PC-3 (cell line): ENCODE results near the gene SDF2L1. TPM values are rescaled to one million over a fixed set of nuclear protein-coding genes. Genes with fewer than 3 reads are reported as not detected.

ENCODE experiments used
- ATAC-seq: fragments of 200-7000 bp; cut with Tn5 transposase; 2 replicates; pipeline ENCODE4 v1.9.1; 2020; ENCODE audit warnings: mild to moderate bottlenecking, moderate library complexity
- BruUV-seq: library from RNA; stranded (reverse); fragments of 400-500 nt; replicated peaks from 2 replicates; lab custom pipeline; 2021; lab: Mats Ljungman, UMichigan
- CTCF ChIA-PET: fragments of 300-600 bp; sonication (Branson Sonifier 250); formaldehyde crosslinking; loops from one replicate; lab custom pipeline; 2022; ENCODE audit warnings: antibody characterized with exemption; lab: Charles Lee
- POLR2A ChIA-PET: fragments of 300-600 bp; sonication (Branson Sonifier 250); formaldehyde crosslinking; loops from one replicate; lab custom pipeline; 2022; ENCODE audit warnings: antibody characterized with exemption; ENCODE audit not compliant: unreplicated experiment; lab: Charles Lee
- DNase-seq: peaks from one replicate; pipeline ENCODE4 v3.0.0-alpha.2; 2015
- H2AFZ ChIP-seq: fragments of 300-600 bp; sonication (generic); 2 replicates; pipeline ENCODE4 v1.6.0; 2016; ENCODE audit warnings: antibody characterized with exemption, low read length
- H3F3A ChIP-seq: fragments of 300-600 bp; sonication (generic); one replicate; pipeline ENCODE4 v1.6.0; 2017; ENCODE audit warnings: antibody characterized with exemption, low read length, control low read depth, mild to moderate bottlenecking; ENCODE audit not compliant: unreplicated experiment
- H3K27ac ChIP-seq: fragments of 300-600 bp; sonication (generic); 2 replicates; pipeline ENCODE4 v1.5.1; 2016; ENCODE audit warnings: mild to moderate bottlenecking, low read length
- H3K27me3 ChIP-seq: fragments of 300-600 bp; sonication (generic); 2 replicates; pipeline ENCODE4 v1.6.1; 2016; ENCODE audit warnings: low read length, mixed read lengths
- H3K36me3 ChIP-seq: fragments of 300-600 bp; sonication (generic); 2 replicates; pipeline ENCODE4 v1.6.1; 2016; ENCODE audit warnings: low read depth, mixed run types, low read length, mixed read lengths
- H3K4me1 ChIP-seq: fragments of 300-600 bp; sonication (generic); 2 replicates; pipeline ENCODE4 v1.5.1; 2016; ENCODE audit warnings: low read length; ENCODE audit not compliant: insufficient read depth
- H3K4me2 ChIP-seq: fragments of 300-600 bp; sonication (generic); 2 replicates; pipeline ENCODE4 v1.6.0; 2016; ENCODE audit warnings: low read length
- H3K4me3 ChIP-seq: fragments of 300-600 bp; sonication (generic); 2 replicates; pipeline ENCODE4 v1.5.1; 2016; ENCODE audit warnings: mild to moderate bottlenecking, low read length, mixed read lengths
- H3K79me2 ChIP-seq: fragments of 300-600 bp; sonication (generic); 2 replicates; pipeline ENCODE4 v1.6.1; 2017; ENCODE audit warnings: low read length, mixed read lengths
- H3K9ac ChIP-seq: fragments of 300-600 bp; sonication (generic); 2 replicates; pipeline ENCODE4 v1.6.0; 2016; ENCODE audit warnings: mild to moderate bottlenecking, low read length
- H3K9me2 ChIP-seq: fragments of 300-600 bp; sonication (generic); replicated peaks from 2 replicates; pipeline ENCODE4 v1.6.1; 2016; ENCODE audit warnings: mixed run types, low read length, mixed read lengths
- H3K9me3 ChIP-seq: fragments of 300-600 bp; sonication (generic); 2 replicates; pipeline ENCODE4 v1.6.1; 2016; ENCODE audit warnings: low read length, mixed read lengths
- H4K20me1 ChIP-seq: fragments of 300-600 bp; sonication (generic); 2 replicates; pipeline ENCODE4 v1.6.1; 2016; ENCODE audit warnings: low read length, mixed read lengths
- CTCF ChIP-seq: fragments of 300-600 bp; sonication (generic); conservative IDR thresholded peaks from 2 replicates; pipeline ENCODE4 v1.5.1; 2017; ENCODE audit warnings: antibody characterized with exemption, low read depth, mild to moderate bottlenecking, low read length
- EZH2 ChIP-seq: fragments of 300-600 bp; sonication (generic); IDR thresholded peaks from one replicate; pipeline ENCODE4 v1.6.1; 2017; ENCODE audit warnings: antibody characterized with exemption, mild to moderate bottlenecking, low read length; ENCODE audit not compliant: unreplicated experiment
- EZH2phosphoT487 ChIP-seq: fragments of 300-600 bp; sonication (generic); IDR thresholded peaks from 2 replicates; pipeline ENCODE4 v1.6.1; 2018; ENCODE audit warnings: mild to moderate bottlenecking, antibody characterized with exemption, low read length, borderline replicate concordance
- intact Hi-C: fragments of 100-400 bp; cut with micrococcal nuclease; formaldehyde crosslinking; loops from 2 replicates; pipeline ENCODE4 v1.9.0; 2023
- total RNA-seq: library from RNA; depleted of rRNA; stranded (reverse); fragments of >200 nt; gene quantifications from 2 replicates; pipeline ENCODE4 v1.2.3, GENCODE V29; 2014

Gene SDF2L1
- total RNA-seq, 1 experiment from 2014 or later: 180 TPM

DNA sequence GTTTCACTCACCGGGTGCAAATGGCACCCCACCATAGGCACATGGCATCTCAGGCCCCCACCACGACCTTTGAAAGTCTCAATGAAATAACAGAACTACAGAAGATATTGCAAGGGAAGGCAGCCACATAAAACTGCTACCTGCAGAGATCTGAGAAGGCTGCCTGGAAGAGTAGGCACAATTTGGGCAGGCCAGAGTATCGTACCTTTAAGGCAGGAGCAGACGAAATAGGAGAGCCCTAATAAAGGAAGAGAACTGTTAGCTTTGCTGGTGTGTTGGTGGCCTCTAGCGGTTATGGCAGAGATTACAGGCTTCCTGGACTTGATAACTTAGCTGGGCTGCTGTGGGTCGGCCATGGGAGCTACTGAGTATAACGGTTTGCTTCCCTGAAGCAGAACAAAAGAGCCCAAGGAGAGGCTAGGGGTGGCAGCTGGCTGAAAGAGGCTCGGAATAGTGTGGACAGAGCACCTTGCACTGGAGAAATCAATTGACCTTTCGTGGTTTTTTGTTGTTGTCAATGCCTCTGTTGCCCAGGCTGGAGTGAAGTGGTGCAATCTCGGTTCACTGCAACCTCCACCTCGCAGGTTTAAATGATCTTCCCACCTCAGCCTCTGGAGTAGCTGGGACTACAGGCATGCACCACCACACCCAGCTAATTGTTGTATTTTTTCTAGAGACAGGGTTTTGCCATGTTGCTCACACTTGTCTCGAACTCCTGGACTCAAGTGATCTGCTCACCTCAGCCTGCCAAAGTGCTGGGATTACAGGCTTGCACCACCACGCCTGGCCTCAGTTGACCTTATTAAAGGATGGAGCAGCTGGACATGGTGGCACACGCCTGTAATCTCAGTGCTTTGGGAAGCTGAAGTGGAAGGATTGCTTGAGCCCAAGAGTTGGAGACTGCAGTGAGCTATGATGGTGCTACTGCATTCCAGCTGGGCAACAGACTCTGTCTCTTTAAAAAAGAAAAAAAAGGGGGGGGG lies 4.8 kb downstream of the SDF2L1 start:
- intact Hi-C loops: no loop called here
- H3K9me3 ChIP-seq: no peaks in the 10 kb centered on the region
- ChIA-PET CTCF (interaction anchor here (0.5 to 0.6 kb wide), 2 partner anchors 18 to 657 kb away, joined by 4 to 6 read pairs; no protein-coding TSS in a partner anchor), POLR2A (interaction anchor here (0.6 kb wide), 1 partner anchor 1023 kb away, joined by 5 read pairs; no protein-coding TSS in a partner anchor)
- H3K9ac ChIP-seq: no peak overlapping the region
- peak; percentile 7; the same call in 1 of the 2 replicates for ATAC-seq
- BruUV-seq: no TSS peak
- no peak overlapping the region for H2AFZ ChIP-seq
- DNase-seq: peak; percentile 79
- peaks cover 5% of the 10 kb centered on the region for H3K4me1 ChIP-seq
- no peak overlapping the region for H3K27ac ChIP-seq
- no peaks in the 10 kb centered on the region for H3K9me2 ChIP-seq
- no peak overlapping the region for H3K4me2 ChIP-seq
- peak; percentile 80 for TF ChIP-seq CTCF
- no peak for TF ChIP-seq EZH2phosphoT487
- no peaks in the 10 kb centered on the region for H3K27me3 ChIP-seq
- no peaks in the 10 kb centered on the region for H3F3A ChIP-seq
- no peaks in the 10 kb centered on the region for H3K36me3 ChIP-seq
- H4K20me1 ChIP-seq: peaks cover 6% of the 10 kb centered on the region; the same call in 1 of the 2 replicates
- no peak overlapping the region for H3K4me3 ChIP-seq
- H3K79me2 ChIP-seq: peaks cover 19% of the 10 kb centered on the region

DNA sequence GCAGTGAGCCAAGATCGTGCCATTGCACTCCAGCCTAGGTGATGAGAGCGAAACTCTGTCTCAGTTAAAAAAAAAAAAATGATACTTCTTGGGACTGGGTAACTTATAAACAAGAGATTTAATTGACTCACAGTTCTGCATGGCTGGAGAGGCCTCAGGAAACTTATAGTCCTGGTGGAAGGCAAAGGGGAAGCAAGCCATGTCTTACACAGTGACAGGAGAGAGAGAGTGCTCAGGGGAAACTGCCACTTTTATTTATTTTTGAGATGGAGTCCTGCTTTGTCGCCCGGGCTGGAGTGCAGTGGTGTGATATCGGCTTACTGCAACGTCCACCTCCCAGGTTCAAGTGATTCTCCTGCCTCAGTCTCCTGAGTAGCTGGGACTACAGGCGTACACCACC lies 8.2 kb downstream of the SDF2L1 start:
- DNase-seq (no peak), ATAC-seq (no peak)
- POLR2A ChIA-PET: no interaction called here
- Histone ChIP-seq H3K4me1 (no peaks in the 10 kb centered on the region), H3K9me3 (no peaks in the 10 kb centered on the region), H3K9ac (no peak overlapping the region), H3K27me3 (no peaks in the 10 kb centered on the region), H3K79me2 (peaks cover 13% of the 10 kb centered on the region), H3K4me3 (no peak overlapping the region), H3F3A (no peaks in the 10 kb centered on the region), H3K27ac (no peak overlapping the region), H4K20me1 (no peaks in the 10 kb centered on the region), H3K36me3 (no peaks in the 10 kb centered on the region), H3K4me2 (no peak overlapping the region), H3K9me2 (no peaks in the 10 kb centered on the region), H2AFZ (no peak overlapping the region)
- BruUV-seq: no TSS peak
- intact Hi-C loops: no loop called here
- CTCF ChIA-PET: no interaction called here
- no peak for TF ChIP-seq EZH2
- TF ChIP-seq EZH2phosphoT487: no peak
- TF ChIP-seq CTCF: no peak
